ENCODE results near the gene MYL12A. TPM values are rescaled to one million over a fixed set of nuclear protein-coding genes. Genes with fewer than 3 reads are reported as not detected.

MYL12A gene
- total RNA-seq, 1 experiment from 2014 or later, result 284 TPM

DNA sequence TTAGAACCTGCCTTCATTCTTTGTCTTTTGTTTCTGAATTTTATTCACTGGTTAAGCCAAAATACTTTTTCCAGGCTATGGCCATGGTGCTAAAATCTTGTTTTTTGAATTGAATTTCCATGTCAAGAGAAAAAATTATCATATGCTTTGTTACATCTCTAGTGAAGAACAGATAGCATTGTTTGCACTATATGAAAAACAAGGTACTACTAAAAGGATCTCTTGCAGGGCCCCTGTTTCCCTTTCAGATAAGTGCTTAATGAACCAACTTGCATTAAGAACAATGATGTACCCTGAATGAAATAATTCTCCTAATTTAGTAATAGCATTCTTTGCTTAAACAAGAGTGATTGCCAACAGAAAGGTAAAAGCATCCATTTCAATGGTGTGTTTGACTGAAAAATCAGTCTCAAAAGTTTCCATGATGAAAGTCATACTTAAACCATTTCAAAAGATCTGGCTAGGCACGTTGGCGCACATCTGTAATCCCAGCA lies 10.1 kb downstream of the MYL12A start:
- H2BK120ac ChIP-seq (ENCODE audit: low read depth, low read length, poor library complexity, severe bottlenecking), result no peak overlapping the region
- no peak overlapping the region for H3K14ac ChIP-seq (ENCODE audit: insufficient read depth, low read length)
- no peak overlapping the region for H3K4ac ChIP-seq (ENCODE audit: low read depth, low read length)
- no peak overlapping the region for H2BK5ac ChIP-seq (ENCODE audit: insufficient read length, low read length)
- peaks cover 2% of the 10 kb centered on the region for H3K79me2 ChIP-seq (ENCODE audit: insufficient read depth, low read length)
- H2BK12ac ChIP-seq (ENCODE audit: insufficient read length, low read depth, low read length), result no peak overlapping the region
- Mint-ChIP-seq H3K36me3 (ENCODE audit: insufficient read depth in 1 of 3, low read depth in 3 of 3) (peaks cover 34 to 50% (median 50%) of the 10 kb centered on the region in 3 experiments), H3K27ac (peak overlapping the region in 2 of 3 experiments; percentile 1 to 69; a peak in 4 of 7 replicates), H3K4me1 (peaks cover 23 to 36% of the 10 kb centered on the region in 2 experiments), H3K27me3 (ENCODE audit: low read depth) (no peaks in the 10 kb centered on the region), H3K4me3 (no peak overlapping the region), H3K9me3 (no peaks in the 10 kb centered on the region; a peak in 2 of 5 replicates)
- H3K27ac ChIP-seq (ENCODE audit: insufficient read length, low read depth, low read length), result no peak overlapping the region
- H3K4me1 ChIP-seq (ENCODE audit: insufficient read depth, low read length), result no peaks in the 10 kb centered on the region
- no peak overlapping the region for H2AFZ ChIP-seq (ENCODE audit: low read length)
- TF ChIP-seq, protein P1, sequence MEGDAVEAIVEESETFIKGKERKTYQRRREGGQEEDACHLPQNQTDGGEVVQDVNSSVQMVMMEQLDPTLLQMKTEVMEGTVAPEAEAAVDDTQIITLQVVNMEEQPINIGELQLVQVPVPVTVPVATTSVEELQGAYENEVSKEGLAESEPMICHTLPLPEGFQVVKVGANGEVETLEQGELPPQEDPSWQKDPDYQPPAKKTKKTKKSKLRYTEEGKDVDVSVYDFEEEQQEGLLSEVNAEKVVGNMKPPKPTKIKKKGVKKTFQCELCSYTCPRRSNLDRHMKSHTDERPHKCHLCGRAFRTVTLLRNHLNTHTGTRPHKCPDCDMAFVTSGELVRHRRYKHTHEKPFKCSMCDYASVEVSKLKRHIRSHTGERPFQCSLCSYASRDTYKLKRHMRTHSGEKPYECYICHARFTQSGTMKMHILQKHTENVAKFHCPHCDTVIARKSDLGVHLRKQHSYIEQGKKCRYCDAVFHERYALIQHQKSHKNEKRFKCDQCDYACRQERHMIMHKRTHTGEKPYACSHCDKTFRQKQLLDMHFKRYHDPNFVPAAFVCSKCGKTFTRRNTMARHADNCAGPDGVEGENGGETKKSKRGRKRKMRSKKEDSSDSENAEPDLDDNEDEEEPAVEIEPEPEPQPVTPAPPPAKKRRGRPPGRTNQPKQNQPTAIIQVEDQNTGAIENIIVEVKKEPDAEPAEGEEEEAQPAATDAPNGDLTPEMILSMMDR (conservative IDR thresholded peaks at IDR 0.05), result no peak
- no peaks in the 10 kb centered on the region for H3K79me1 ChIP-seq (ENCODE audit: insufficient read depth, low read depth, low read length, poor library complexity, severe bottlenecking)
- no peak overlapping the region for H3K9ac ChIP-seq (ENCODE audit: extremely low read depth, insufficient read length, low read length)
- H3K27me3 ChIP-seq (ENCODE audit: insufficient read depth, low read length), result no peaks in the 10 kb centered on the region
- no peak overlapping the region for H4K8ac ChIP-seq (replicated peaks; ENCODE audit: insufficient read length, low read depth, low read length)
- no peak overlapping the region for H2BK20ac ChIP-seq (ENCODE audit: low read depth, low read length, poor library complexity, severe bottlenecking)
- no CpG with 5 or more reads among the region's 2 CpGs for WGBS (ENCODE audit: extremely low coverage, insufficient read length, low lambda C conversion rate)
- no peak overlapping the region for H4K5ac ChIP-seq (ENCODE audit: insufficient read length, low read depth, low read length)
- no peak overlapping the region for H3K56ac ChIP-seq (ENCODE audit: insufficient read length, low read depth, low read length)
- no peak overlapping the region for H2BK15ac ChIP-seq (ENCODE audit: low read depth, low read length)
- no peak overlapping the region for H3K4me2 ChIP-seq (ENCODE audit: insufficient read depth, insufficient read length, low read length)
- no peak for DNase-seq
- no peak overlapping the region for H3K18ac ChIP-seq (ENCODE audit: insufficient read length, low read depth, low read length)
- H4K91ac ChIP-seq (ENCODE audit: insufficient read length, low read depth, low read length), result no peak overlapping the region
- H3K23ac ChIP-seq (ENCODE audit: insufficient read length, low read depth, low read length), result no peak overlapping the region
- peaks cover under 1% of the 10 kb centered on the region for H3K23me2 ChIP-seq (ENCODE audit: insufficient read length, low read depth, low read length, poor library complexity, severe bottlenecking)
- H3K9me3 ChIP-seq (ENCODE audit: control insufficient read depth, low read depth, low read length), result no peaks in the 10 kb centered on the region
- H4K20me1 ChIP-seq (ENCODE audit: control insufficient read depth, insufficient read depth, insufficient read length), result no peaks in the 10 kb centered on the region
- H3T11ph ChIP-seq (ENCODE audit: low read length), result no peak overlapping the region
- no peak overlapping the region for H2AK5ac ChIP-seq (ENCODE audit: insufficient read length, low read length)
